GM19452 (cell line): ENCODE results near the gene MAN2A2.

ENCODE experiments used
- ATAC-seq: cut with Tn5 transposase; IDR thresholded peaks from one replicate; pipeline ENCODE4 v1.9.1; 2021; ENCODE audit not compliant: unreplicated experiment

The MAN2A2 gene

DNA sequence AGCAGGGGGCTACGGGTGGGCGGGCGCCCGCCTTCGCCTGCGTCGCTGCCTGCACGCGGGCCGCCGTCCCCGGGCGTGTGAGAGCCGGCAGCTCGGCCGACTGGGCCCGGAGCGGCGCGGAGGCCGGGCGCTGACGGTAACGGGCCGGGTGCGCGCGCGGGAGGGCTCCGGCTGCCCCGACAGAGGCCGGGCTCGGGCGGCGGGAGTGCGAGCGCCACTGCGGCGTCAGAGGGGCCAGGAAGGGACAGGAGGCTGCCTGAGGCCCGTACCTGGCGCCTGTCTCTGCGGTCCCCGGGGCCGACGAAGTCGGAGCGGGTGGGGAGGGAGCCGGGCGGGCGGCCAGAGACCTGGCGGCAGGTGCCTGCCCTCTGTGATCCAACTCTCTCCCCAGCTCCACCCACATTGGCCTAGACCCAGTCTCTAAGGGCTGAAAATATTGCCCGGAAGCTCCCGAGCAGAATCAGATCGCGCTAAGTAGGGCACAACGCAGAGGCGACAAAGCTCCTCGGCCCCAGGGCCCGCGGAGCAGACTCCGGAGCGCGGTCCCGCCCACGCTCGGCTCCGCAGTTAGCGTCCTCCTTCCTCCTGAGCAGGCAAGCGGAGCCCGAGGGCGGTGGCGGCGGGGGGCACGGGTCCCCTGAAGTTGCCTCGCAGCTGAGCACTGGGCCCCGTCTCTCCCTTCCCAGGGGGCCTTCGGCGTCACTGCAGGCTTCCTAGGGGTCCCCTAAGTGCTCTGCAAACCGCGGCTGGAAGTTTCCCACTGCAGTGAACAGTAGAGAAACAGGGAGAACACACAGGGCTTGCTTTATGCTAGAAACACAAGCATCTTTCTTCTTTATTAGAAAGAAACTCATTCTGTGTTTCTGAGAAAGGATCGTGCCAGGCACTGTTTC lies at the start of gene MAN2A2:
Gene MAN2A2, plus strand, starts transcription at position 463 of the 893 bp plus-strand sequence. CDS start 906 bp downstream, outside the sequence.
- peak; percentile 57 for ATAC-seq

DNA sequence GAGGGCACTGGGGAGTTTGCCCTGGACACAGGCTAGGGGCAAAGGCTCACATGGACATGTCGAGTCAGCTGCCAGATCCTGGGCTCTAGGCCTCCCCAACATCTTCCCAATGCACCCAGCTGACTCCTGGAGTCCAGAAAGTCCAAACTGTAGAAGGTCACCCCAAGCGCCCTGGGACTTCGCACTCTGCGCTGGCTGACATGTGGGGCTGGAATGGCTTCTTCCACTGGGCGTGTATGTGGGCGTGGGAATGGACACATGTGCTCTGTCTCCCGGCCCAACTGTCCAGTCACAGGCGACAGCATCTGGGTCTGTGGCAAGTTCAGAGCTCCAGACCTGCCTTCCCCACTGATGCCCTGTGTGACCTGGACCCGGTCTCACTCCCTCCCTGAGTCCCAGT lies 48.0 kb upstream of the MAN2A2 start:
- no peak for ATAC-seq

- ATAC-seq, result no peak
These were observed 45.8 kb upstream of the MAN2A2 start for GRCh38 chr15:90857337-90857736.

DNA sequence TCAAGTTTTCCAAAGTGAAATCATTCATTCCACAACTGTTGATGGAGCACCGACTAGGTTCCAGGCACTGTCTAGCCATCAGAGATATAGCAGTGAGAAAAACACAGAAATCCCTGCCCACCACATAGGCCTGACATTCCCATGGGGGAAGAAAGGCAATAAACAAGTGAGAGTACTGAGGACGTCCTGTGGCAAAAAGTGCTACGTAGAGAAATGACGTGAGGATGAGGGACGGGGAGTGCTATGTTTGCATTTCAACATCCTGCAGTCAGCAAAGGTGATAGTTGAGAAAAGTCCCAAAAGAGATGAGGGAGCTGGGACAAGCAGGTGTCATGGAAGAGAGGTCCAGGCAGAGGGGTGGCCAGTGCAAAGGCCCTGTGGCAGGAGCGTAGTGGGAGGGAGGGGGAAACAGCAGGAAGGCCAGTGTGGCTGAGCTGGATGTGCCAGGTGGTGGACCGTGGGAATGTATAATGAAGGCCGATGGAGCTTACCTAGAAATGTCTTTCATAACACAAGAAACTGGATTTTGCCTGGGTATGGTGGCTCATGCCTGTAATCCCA lies 45.1 kb upstream of the MAN2A2 start:
- ATAC-seq, result no peak

GRCh38 chr15:90859234-90860131 lies 43.6 kb upstream of the MAN2A2 start:
- ATAC-seq, result no peak

DNA sequence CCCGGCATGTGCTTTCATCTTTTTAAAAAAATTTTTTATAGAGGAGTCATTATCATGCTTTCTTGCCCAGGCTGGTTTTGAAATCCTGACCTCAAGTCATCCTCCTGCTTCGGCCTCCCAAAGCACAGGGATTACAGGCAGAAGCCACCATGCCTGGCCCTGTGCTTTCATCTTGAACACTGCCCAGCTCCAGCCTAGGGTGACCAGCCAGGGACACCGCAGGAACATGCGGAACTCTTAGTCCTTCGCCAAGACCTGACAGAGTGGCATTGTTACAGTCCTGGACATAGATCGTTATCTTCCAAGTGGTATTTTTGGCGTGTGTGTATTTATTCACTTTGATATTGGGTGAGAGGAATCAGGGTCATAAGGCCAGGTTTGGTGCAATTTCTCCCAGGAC lies 42.7 kb upstream of the MAN2A2 start:
- ATAC-seq, result no peak

DNA sequence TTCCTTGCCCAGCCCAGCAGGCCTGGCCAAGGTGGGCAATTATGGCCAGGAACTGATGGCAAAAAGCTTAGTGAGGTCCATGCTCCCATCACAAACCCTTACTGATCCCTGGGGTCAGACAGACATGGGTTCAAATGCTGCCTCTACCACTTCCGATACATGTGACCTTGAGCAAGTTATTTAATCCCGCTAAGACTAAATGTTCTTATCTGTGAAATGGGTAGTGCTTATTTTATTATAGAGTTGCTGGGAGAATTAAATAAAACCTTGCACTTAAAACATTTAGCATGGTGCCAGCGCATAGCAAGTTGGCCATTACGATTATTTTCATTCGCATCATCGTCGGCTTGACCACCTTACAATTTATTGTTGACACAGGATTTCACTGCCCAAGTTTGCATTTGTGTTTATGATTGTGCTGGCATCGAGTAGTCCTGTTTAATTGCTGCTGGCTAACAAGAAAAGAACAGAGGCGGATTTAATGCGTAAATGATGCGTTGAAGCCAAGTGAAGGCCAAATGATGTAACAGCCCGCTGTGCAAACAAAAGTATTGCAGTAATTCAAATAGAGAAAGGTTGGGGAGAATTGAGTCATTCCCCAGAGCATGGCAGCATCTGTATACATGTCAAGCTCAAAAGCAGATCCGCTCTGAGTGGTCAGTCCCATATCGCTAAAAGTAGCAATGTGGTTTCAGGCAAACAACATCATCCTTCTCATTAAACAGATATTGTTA lies 42.0 kb upstream of the MAN2A2 start:
- no peak for ATAC-seq

DNA sequence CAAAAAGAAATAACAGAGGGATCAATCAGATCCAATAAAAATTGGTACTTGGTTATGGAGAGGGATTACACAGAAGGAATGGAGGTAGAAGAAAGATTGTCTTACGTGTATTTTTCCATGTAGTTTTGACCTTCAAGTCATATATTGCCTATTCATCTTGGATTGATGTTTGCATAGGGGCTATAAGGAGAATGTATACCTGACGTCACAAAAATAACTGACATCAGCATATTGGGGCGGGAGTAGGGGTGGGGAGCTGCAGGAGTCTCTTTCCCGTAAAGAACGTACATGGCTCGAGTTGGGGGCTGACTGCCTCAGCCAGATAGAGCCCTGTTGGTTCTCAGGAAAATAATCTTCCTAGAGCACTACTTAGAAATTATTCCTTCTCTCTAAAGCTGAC lies 40.6 kb upstream of the MAN2A2 start:
- ATAC-seq, result no peak

DNA sequence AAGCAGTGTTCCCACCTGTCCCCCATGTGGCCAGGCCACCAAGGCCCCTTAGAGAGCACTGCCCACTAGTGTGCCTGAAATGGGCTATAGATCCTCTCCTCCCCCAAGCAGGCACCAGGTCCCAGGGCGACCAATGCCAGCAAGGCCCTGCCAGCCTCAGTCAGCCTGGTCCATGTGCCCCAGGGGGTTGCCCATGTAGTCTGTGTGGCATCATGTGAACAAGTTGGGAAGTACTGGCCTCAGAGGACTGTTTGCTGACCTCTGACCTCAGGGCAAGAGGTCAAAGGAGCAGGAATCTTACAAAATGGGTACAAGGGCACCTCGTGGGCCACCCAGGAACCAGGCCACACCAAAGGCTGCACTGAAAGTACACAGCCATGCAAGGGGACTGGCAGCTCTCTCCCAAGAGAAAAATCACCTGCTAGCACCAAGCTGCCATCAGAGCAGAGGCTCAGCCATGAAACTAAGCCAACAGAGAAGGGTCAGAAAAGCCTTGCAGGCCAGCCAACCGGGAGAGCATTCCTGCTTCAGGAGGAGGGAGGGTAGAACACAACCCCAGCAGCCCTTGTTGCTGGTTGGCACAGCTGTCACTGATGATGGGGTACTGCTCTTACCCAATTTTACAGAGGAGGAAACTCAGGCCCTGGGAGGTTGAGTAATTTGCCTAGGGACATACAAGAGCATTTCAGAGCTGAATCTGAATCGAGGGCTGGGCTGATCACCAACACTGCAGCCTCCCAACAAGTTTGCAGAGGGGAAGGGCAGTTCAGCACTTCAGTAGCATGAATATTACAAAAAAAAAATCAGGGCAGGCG lies 39.9 kb upstream of the MAN2A2 start:
- ATAC-seq, result no peak

- no peak for ATAC-seq
These were observed 39.1 kb upstream of the MAN2A2 start for GRCh38 chr15:90863987-90864386.

GRCh38 chr15:90864507-90864906 lies 38.6 kb upstream of the MAN2A2 start:
- no peak for ATAC-seq

GRCh38 chr15:90865702-90866101 lies 37.4 kb upstream of the MAN2A2 start:
- ATAC-seq, result no peak

DNA sequence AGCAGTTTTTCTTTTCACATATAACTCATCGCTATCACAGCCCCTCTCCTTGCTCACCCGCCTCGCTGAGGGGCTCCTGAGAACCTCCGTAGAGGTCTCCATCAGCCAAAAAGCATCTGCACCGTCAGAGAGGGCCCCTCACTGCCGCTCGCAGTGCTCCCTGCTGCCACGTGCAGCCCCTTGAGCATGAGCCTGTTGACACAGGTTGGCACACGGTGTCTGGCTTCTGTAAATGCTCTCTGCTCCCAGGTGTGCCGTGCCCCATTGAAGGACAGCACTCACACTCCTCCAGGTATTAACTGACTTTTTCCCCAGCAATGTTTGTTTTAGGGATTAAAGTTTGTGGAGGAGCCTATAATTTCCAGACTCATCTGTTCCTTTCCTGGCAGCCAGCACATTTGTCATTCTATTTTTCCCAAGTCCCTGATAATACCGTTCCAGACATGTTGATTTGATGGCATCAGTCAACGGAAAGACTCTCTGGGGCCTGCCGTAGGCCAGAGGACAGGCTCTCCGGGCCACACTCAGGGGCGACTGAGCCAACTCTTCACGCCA lies 36.9 kb upstream of the MAN2A2 start:
- no peak for ATAC-seq

DNA sequence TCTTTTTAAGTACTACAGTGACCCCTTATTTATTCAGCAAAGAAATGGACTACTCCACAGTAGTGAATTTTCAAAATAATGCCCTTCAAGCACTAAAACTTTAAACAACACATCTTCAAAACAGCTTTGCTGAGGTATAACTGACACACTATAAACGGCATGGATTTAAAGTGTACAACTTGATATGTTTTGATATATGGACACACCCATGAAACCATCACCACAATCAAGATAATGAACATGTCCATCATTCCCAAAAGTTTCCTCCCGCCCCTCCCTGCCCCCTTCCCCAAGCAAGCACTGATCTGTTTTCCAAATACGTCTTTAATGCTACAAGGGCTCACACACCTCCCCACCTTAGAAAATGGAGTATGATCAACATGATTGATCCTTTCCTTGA lies 36.3 kb upstream of the MAN2A2 start:
- ATAC-seq, result no peak

- ATAC-seq, result no peak
These were observed 34.8 kb upstream of the MAN2A2 start, which contains the start of gene FURIN for GRCh38 chr15:90868261-90868689. FURIN (plus strand) TSS chr15:90868588; CDS start chr15:90875741, 7,153 bp downstream.

GRCh38 chr15:90869140-90869541 lies 34.0 kb upstream of the MAN2A2 start:
- ATAC-seq, result no peak

GRCh38 chr15:90869601-90870353 lies 33.3 kb upstream of the MAN2A2 start:
- ATAC-seq, result no peak

GRCh38 chr15:90870354-90871138 lies 32.6 kb upstream of the MAN2A2 start:
- ATAC-seq, result no peak
